Activated naive CD8-positive, alpha-beta T cell treated with anti-CD3 and anti-CD28 coated beads, Interleukin-2, amount 10 ng/mL, durations not matched to agents 7 days and 5 days (primary cell): ENCODE measurements around the gene ANKRD36C. TPM values are rescaled to one million over a fixed set of nuclear protein-coding genes. Genes with fewer than 3 reads are reported as not detected.
A peak's percentile ranks its signal among the peaks of the same experiment; 100 is the strongest.
"Not testable (repeated sequence)": the region's sequence is repeated elsewhere in the genome, so short reads cannot be mapped to it uniquely, and the experiment has no call there.

Source experiments
- ATAC-seq: fragments of 150-1000 bp; cut with Tn5 transposase; one replicate; pipeline ENCODE4 v1.10.0; 2021; ENCODE audit warnings: low read depth, moderate library complexity
- POLR2A ChIA-PET: fragments of 350-600 bp; sonication (Branson Sonifier 250); formaldehyde crosslinking; loops from one replicate; lab custom pipeline; 2021; ENCODE audit warnings: antibody characterized with exemption; lab: Charles Lee
- DNase-seq: peaks from one replicate; pipeline ENCODE4 v3.0.0; 2021
- H3K27ac Mint-ChIP-seq: one replicate; pipeline ENCODE4 v1.8.0; 2022; ENCODE audit warnings: mild to moderate bottlenecking, mixed read lengths
- H3K27me3 Mint-ChIP-seq: one replicate; pipeline ENCODE4 v1.8.0; 2022; ENCODE audit warnings: mild to moderate bottlenecking, moderate library complexity, mixed read lengths
- H3K36me3 Mint-ChIP-seq: one replicate; pipeline ENCODE4 v1.8.0; 2021; ENCODE audit warnings: mild to moderate bottlenecking, mixed read lengths
- H3K4me1 Mint-ChIP-seq: one replicate; pipeline ENCODE4 v1.8.0; 2021; ENCODE audit warnings: mixed read lengths
- H3K4me3 Mint-ChIP-seq: one replicate; pipeline ENCODE4 v1.8.0; 2022; ENCODE audit warnings: mild to moderate bottlenecking, moderate library complexity, mixed read lengths
- H3K9me3 Mint-ChIP-seq: one replicate; pipeline ENCODE4 v1.8.0; 2021; ENCODE audit warnings: mixed read lengths
- total RNA-seq, 2 experiments: library from RNA; stranded (reverse); gene quantifications; one replicate each; pipeline ENCODE4 v1.2.3, GENCODE V29; 2021

Gene ANKRD36C
- 10 to 100 TPM; 87.0 to 89.7 TPM for total RNA-seq

DNA sequence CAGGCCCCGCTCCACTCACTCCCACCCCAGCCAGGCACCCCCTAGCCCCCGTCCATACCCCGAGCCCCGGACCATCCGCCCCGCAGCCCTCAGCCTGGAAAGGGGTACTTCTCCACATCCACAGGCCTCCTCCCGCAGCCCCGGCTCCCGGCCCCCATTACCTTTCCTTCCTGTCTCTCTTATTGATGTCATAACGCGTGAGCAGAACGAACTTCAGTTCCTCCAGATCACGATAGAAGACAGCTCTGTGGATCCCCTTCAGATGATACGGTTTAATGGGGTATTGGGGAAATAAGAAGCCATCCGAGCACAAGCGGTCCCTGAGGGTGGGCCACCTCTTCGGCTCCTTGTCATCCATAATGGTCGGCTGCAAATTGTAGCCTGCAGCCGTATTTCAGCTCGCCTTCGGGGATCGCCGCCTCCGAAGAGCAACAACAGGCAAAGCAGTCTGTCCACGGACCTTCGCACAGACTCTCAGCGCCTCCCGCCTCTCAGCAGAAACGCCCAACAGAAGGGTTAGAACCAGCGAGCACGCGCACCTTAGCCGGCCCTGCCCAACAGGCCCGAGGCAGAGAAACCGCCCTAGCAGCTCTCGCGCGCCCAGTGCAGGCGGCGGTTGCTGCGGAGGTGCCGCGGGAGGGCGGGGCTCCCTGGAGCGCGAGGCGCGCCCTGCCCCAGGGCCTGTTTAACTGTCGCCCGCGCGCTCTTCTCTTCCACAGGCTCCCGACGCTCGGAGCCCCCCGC is at the start of gene ANKRD36C:
Gene ANKRD36C, minus strand, starts transcription at position 474 of the 744 bp plus-strand sequence. Its CDS starts 116 bp downstream, at position 358.
- Mint-ChIP-seq H3K4me3 (peak within 1 kb of the TSS; percentile 97), H3K27me3 (peaks cover 22% of the 10 kb centered on the region), H3K27ac (peak within 1 kb of the TSS; percentile 97)
- ATAC-seq (peak; percentile 93), DNase-seq (peak; percentile 63)
- H3K9me3 Mint-ChIP-seq, H3K4me1 Mint-ChIP-seq, H3K36me3 Mint-ChIP-seq: not testable (repeated sequence)
- POLR2A ChIA-PET: interaction anchor here (0.6 to 1.5 kb wide), 4 partner anchors 126 to 276 kb away, joined by 3 to 4 read pairs (median 3); partner anchors contain the start of gene STARD7

DNA sequence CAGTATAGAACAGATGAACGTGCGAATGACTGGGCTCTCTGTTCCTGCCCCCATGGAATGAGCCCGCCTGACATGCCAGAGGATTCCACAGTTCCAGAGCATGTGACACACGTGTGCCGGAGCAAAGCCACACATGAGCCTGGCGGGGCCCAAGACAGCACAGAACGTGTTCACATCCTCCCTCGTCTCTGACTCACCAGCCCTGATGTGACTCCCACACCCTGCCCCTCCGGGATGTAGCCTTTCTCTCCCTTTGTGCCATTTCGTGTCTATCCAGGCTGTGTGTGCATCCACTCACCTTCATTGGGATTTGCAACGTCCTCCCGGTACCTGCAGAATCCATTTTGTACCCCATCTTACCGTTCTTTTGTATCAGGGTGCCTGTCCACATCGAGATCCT is 43.9 kb upstream of the ANKRD36C start:
- H3K27ac Mint-ChIP-seq, POLR2A ChIA-PET, H3K9me3 Mint-ChIP-seq, ATAC-seq, H3K4me3 Mint-ChIP-seq, H3K36me3 Mint-ChIP-seq, H3K4me1 Mint-ChIP-seq, H3K27me3 Mint-ChIP-seq, DNase-seq: not testable (repeated sequence)

DNA sequence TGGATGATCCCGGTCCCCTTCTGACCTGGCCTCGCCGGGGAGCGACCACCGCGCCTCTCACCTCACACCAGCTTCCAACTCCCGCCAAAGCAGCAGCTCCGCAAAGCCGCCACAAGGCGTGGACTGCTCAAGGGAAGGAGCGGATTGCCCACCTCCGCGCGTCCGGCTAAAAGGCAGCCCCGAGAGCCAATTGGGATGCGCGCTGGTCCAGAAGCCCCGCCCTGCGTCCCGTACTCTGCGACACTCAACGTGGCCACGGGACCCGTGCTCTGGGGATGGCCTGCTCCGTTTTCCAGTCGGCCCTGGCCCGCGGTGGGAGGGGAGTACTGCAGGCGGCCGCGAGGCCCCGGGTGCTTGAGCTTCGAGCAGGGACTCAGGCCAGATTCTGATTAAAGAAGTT is 43.2 kb upstream of the ANKRD36C start, which contains the start of gene GPAT2:
Gene GPAT2, minus strand, starts transcription at position 125 of the 400 bp plus-strand sequence. CDS start 2,557 bp downstream, outside the sequence.
- H3K4me3 Mint-ChIP-seq, H3K36me3 Mint-ChIP-seq, H3K4me1 Mint-ChIP-seq, H3K27ac Mint-ChIP-seq, H3K27me3 Mint-ChIP-seq, POLR2A ChIA-PET, DNase-seq, H3K9me3 Mint-ChIP-seq: not testable (repeated sequence)
- ATAC-seq: peak; percentile 74

DNA sequence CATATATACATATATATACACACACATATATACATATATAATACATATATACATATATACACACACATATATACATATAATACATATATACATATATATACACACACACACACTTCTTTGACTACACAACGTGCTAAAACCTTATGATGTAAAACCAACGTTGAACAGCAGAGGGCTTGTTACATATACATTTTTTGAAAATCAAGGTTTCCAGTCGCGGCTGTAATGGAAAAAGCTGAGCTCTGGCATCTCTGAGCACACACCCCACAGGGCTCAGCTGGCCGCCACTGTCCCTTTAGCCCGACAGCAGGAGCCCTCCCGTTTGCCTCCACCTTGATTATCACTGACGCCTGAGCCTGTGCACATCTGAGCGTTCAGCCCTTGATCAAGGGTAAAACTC is 42.4 kb upstream of the ANKRD36C start:
- not testable (repeated sequence) for H3K27me3 Mint-ChIP-seq, H3K36me3 Mint-ChIP-seq
- ATAC-seq: peak; percentile 19

DNA sequence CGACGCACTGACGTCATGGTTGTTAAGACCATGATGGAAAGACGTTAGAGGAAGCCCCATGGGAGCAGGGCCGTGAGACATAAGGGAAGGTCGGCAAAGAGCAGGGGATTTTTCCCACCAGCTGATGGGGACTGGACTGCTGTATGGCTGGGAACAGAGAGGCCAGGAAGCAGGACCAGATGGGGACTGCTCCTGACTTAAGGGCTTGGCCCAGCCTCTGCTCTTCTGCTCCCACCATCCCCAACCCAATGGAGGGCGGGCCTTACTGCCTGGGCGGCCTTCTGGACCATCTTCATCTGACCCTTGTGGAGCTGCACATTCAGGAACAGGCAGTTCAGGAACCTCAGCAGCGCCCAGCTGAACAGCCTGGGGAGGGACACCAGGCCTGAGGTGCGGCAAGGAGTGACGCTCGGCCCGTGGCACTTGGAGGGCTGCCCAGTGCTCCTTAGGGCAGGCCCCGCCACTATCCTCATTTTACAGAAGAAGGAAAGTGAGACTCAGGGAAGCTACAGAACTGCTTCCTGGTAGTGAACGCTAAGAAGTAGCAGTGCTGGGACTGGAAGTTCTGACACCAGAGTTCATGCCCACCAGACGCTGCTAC is 36.2 kb upstream of the ANKRD36C start:
- H3K27ac Mint-ChIP-seq, H3K9me3 Mint-ChIP-seq, ATAC-seq, H3K36me3 Mint-ChIP-seq, H3K27me3 Mint-ChIP-seq, H3K4me1 Mint-ChIP-seq, POLR2A ChIA-PET, H3K4me3 Mint-ChIP-seq, DNase-seq: not testable (repeated sequence)

More for the DNA sequence above, 42.4 kb upstream of the ANKRD36C start:
- H3K9me3 Mint-ChIP-seq, H3K4me3 Mint-ChIP-seq, H3K4me1 Mint-ChIP-seq, H3K27ac Mint-ChIP-seq, POLR2A ChIA-PET, DNase-seq: not testable (repeated sequence)

DNA sequence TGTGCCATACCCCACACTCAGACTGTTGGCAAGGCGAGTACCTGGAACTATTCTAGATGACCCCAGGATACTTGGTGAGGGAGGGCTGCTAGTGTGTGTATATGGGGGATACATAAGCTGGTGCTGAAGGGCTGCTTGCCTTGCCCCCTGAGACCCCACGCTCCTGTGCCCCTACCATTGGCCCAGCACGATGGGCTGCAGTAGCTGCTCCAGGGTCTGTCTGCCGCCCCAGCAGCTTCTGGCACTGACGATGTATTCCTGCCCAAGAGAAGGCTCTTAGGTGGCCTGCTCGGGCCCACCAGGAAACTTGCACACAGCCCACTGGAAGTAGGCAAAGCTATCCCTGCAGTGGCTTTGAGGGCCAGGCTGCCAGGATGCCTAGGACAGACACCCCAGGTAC is 34.1 kb upstream of the ANKRD36C start:
- ATAC-seq, DNase-seq, H3K27ac Mint-ChIP-seq, H3K9me3 Mint-ChIP-seq, H3K27me3 Mint-ChIP-seq, POLR2A ChIA-PET, H3K4me3 Mint-ChIP-seq, H3K36me3 Mint-ChIP-seq, H3K4me1 Mint-ChIP-seq: not testable (repeated sequence)

DNA sequence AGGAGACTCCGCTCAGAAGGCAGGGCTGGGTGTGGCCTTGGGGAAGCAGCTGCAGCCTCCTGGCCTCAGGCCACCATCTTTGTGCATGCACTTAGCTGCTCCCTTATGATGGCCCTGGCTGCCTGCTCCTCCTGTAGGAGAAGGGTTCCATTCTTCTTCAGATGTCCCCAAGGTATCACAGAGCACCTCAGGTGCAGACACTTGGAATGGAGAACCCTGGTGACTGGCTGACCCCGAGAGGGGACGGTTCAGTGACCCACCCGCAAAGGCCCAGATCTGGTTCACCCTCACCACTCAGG is 33.5 kb upstream of the ANKRD36C start:
- H3K4me3 Mint-ChIP-seq: no peak overlapping the region
- DNase-seq (no peak), ATAC-seq (no peak)
- no peak overlapping the region for H3K27ac Mint-ChIP-seq
- peaks cover 2% of the 10 kb centered on the region for H3K4me1 Mint-ChIP-seq
- POLR2A ChIA-PET: no interaction called here
- no peaks in the 10 kb centered on the region for H3K27me3 Mint-ChIP-seq
- H3K9me3 Mint-ChIP-seq: no peaks in the 10 kb centered on the region
- H3K36me3 Mint-ChIP-seq: no peaks in the 10 kb centered on the region

DNA sequence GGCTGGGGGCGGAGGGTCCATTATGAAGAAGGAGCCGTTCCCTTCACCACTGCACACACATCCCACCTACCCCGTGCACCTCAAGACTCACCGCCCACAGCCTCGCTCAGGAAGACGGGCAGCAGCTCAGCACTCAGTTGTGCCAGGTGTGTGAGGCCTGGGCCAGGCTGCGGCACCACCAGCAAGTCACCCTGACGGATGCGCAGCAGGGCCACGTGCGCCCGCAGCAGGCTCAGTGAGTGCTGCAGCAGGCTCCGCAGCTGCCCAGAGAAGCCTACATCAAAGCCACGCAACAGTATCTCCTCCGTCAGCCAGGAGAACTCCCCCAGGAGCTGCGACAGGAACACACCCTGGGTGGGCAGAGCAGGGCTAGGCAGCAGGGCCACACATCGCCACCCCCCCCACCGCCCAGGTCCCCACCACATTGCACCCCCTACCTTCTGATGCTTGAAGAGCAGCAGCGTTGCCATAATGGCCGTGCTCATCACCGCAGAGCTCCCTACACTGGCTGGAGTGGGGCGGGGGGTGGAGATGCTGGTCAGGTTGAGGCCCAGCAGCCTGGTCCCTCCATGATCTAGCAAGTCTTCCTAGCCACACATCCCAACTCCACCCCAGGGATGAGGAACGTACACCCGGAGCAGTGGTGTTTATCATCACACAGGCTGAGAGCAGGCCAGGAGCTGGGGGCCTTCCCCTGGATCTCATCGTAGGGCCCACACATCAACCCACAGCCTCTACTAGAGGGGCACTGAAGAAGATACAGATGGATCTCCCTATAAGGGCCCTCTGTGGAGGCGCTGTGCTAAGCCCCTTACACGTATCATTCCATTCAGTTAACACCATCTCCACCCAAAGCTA is 32.9 kb upstream of the ANKRD36C start:
- DNase-seq (no peak), ATAC-seq (no peak)
- no peak overlapping the region for H3K4me3 Mint-ChIP-seq
- H3K4me1 Mint-ChIP-seq: peaks cover 2% of the 10 kb centered on the region
- no peak overlapping the region for H3K27ac Mint-ChIP-seq
- POLR2A ChIA-PET: no interaction called here
- no peaks in the 10 kb centered on the region for H3K9me3 Mint-ChIP-seq
- H3K27me3 Mint-ChIP-seq: no peaks in the 10 kb centered on the region
- no peaks in the 10 kb centered on the region for H3K36me3 Mint-ChIP-seq

DNA sequence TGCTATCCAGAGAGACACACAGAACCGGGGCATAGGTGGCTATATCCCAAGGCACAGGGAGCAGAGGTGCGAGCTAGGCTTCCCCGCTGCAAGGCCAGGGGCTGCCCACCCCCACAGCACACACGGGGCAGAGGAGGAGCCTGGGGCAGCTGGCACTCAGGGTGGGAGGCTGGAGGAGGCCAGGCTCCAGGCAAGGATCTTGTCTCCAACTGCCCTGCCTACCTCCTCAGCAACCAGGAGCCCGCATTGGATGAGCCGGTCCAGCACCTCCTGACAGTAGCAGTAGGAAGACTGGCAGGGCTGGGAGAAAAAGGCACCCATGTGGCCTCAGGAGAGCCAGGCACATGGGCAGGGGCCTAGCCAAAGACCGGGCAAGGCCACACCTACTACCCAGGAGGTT is 32.1 kb upstream of the ANKRD36C start:
- H3K4me3 Mint-ChIP-seq, H3K4me1 Mint-ChIP-seq, H3K9me3 Mint-ChIP-seq, H3K36me3 Mint-ChIP-seq, POLR2A ChIA-PET, H3K27ac Mint-ChIP-seq, DNase-seq, ATAC-seq, H3K27me3 Mint-ChIP-seq: not testable (repeated sequence)

DNA sequence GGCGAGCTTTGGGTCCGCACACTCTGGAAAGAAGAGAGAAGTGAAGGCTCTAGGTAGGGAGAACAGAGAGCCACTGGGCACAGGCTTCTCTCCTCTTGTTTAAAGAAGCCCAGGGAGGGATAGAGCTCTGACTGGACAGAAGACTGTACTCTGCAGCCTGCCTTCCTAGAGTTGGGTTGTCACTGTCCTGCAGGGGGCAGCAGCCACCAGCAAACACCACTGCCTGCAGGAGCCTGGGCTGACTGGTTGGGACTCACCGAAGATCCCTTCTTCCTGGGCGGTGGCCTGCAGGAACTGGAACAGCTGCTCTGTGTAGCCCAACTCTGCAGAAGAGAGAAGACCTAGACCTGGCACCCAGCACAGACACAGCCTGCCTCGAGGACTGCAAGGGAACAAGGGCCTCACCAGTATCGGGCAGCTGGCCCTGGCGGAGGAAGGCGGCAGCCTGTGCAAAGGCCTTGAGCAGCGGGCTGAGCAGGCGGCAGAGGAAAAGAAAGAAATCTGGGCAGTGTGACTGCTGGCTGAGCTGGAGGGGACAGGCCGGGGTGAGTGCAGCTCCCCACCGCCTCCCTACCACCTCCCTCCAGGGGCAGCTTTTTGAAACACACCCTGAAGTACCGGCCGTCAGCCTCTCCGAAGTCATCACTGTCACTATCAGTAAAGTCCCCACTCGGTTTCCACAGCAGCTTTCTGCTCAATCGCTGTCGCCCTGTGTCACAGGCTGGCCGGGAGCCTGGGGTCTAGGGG is 31.2 kb upstream of the ANKRD36C start:
- H3K4me1 Mint-ChIP-seq, H3K4me3 Mint-ChIP-seq, POLR2A ChIA-PET, H3K27me3 Mint-ChIP-seq, H3K9me3 Mint-ChIP-seq, H3K36me3 Mint-ChIP-seq, H3K27ac Mint-ChIP-seq: not testable (repeated sequence)
- peak; percentile 95 for ATAC-seq
- DNase-seq: peak; percentile 81

DNA sequence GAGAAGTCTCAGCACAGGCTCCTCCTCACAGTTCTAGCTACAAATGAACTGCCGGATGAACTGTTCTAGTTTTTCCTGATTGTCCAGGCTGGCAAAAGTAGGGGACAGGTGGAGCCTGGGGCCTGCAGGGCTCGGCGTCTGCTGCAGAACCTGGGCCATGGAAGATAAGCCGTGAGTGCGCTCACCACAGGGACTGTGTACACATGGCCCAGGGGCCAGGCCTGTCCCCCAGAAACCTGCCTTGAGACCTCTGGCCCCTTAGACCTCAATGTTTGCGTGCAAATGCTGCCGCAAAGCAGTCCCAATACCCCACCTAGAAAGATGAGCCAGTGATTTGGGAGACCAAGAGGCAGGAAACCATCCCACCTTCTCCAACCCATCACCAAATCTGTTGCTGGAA is 30.5 kb upstream of the ANKRD36C start:
- DNase-seq, H3K27me3 Mint-ChIP-seq, H3K36me3 Mint-ChIP-seq, ATAC-seq, H3K4me3 Mint-ChIP-seq, H3K9me3 Mint-ChIP-seq, H3K27ac Mint-ChIP-seq, H3K4me1 Mint-ChIP-seq, POLR2A ChIA-PET: not testable (repeated sequence)

DNA sequence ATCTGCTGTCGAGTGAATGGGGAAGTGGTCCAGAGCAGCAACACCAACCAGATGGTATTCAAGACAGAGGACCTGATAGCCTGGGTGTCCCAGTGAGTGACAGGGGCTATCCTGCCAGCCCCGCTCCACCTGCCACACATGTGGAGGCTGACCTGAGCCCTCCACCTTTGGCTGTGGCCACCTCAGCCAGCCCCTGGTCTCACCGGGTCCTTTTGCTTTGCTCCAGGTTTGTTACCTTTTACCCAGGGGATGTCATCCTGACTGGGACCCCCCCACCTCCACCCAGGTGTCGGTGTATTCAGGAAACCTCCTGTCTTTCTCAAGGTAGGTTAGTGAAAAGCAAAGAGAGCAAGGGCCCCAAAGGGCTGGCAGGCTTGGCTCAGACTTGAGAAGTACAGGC is 29.5 kb upstream of the ANKRD36C start:
- POLR2A ChIA-PET, H3K9me3 Mint-ChIP-seq, H3K4me3 Mint-ChIP-seq, H3K36me3 Mint-ChIP-seq, ATAC-seq, H3K27ac Mint-ChIP-seq, H3K4me1 Mint-ChIP-seq, H3K27me3 Mint-ChIP-seq, DNase-seq: not testable (repeated sequence)

DNA sequence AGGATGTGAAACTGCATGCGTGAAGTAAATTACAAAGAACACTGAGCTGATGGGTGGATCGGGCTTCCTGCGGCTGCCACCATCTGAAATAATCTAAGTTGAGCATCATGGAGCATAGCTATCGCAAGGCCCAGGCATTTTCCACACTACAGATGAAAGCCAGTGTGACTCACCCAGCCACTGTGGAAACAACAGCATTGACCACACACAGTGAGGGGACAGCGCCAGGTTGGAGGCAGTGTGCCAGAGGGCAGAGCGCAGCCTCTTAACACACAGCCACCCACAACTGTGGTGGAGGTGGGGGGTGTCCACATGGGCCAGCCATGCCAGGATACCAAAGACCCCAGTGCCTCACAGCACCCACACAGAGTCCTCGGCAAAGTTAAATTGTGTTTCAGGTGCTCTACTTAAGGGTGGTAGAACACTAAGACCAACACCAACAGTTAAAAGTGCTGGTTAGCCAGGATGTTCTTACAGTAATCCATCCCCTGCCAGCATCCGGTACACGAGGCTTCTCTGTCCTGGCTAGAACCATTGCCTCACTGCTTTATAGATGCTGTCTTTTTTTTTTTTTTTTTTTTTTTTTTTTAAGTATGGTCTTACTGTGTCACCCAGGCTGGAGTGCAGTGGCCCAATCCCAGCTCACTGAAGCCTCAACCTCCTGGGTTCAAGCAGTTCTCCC is 28.4 kb upstream of the ANKRD36C start:
- POLR2A ChIA-PET, H3K4me1 Mint-ChIP-seq, H3K27me3 Mint-ChIP-seq, H3K9me3 Mint-ChIP-seq, H3K4me3 Mint-ChIP-seq, H3K36me3 Mint-ChIP-seq, DNase-seq, H3K27ac Mint-ChIP-seq, ATAC-seq: not testable (repeated sequence)
